CD4-positive, alpha-beta T cell treated with Interferon gamma for 1 hour (primary cell): ENCODE results near the gene CDSN.
"Not testable (repeated sequence)": the region's sequence is repeated elsewhere in the genome, so short reads cannot be mapped to it uniquely, and the experiment has no call there.

ENCODE experiments used
- DNase-seq: peaks from one replicate; pipeline ENCODE4 v3.0.0-alpha.2; 2020

CDSN gene

GRCh38 chr6:31120151-31120915 lies at the start of gene CDSN:
TSS of gene CDSN (minus strand) at chr6:31120446. CDS start at chr6:31120419, 27 bp downstream.
- no peak for DNase-seq

GRCh38 chr6:31169123-31169857 lies 49.0 kb upstream of the CDSN start:
- DNase-seq = no peak

- no peak for DNase-seq
Measured at GRCh38 chr6:31168606-31169005, 48.4 kb upstream of the CDSN start.

- no peak for DNase-seq
Measured at GRCh38 chr6:31165986-31166385, 45.7 kb upstream of the CDSN start.

GRCh38 chr6:31165064-31165832 lies 45.0 kb upstream of the CDSN start:
- not testable (repeated sequence) for DNase-seq

- not testable (repeated sequence) for DNase-seq
Measured at GRCh38 chr6:31164475-31165063, 44.3 kb upstream of the CDSN start.

GRCh38 chr6:31163922-31164321 lies 43.7 kb upstream of the CDSN start:
- no peak for DNase-seq

- no peak for DNase-seq
Measured at GRCh38 chr6:31162463-31163165, 42.4 kb upstream of the CDSN start.

- DNase-seq = no peak
Measured at GRCh38 chr6:31161216-31162126, 41.2 kb upstream of the CDSN start.

- no peak for DNase-seq
Measured at GRCh38 chr6:31158863-31159855, 38.9 kb upstream of the CDSN start.

- peak; percentile 99 for DNase-seq
Measured at GRCh38 chr6:31158140-31158862, 38.1 kb upstream of the CDSN start, which contains the start of gene TCF19. TSS of gene TCF19 (plus strand) at chr6:31158589. CDS start at chr6:31159470, 881 bp downstream.

- DNase-seq = no peak
Measured at GRCh38 chr6:31157513-31158139, 37.4 kb upstream of the CDSN start, which contains the start of gene CCHCR1. TSS of gene CCHCR1 (minus strand) at chr6:31157802. CDS start at chr6:31157600, 202 bp downstream.

GRCh38 chr6:31156641-31157040 lies 36.4 kb upstream of the CDSN start:
- no peak for DNase-seq

- DNase-seq = no peak
Measured at GRCh38 chr6:31154436-31154835, 34.2 kb upstream of the CDSN start.

GRCh38 chr6:31152781-31153180 lies 32.5 kb upstream of the CDSN start:
- no peak for DNase-seq

- no peak for DNase-seq
Measured at GRCh38 chr6:31149827-31150447, 29.7 kb upstream of the CDSN start.

GRCh38 chr6:31145386-31145785 lies 25.1 kb upstream of the CDSN start:
- DNase-seq = no peak

GRCh38 chr6:31144970-31145340 lies 24.7 kb upstream of the CDSN start:
- DNase-seq = no peak
